ENCODE results near the gene KRT35. TPM values are rescaled to one million over a fixed set of nuclear protein-coding genes. Genes with fewer than 3 reads are reported as not detected.

The KRT35 gene
- polyA plus RNA-seq, 1 experiment, result not detected

DNA sequence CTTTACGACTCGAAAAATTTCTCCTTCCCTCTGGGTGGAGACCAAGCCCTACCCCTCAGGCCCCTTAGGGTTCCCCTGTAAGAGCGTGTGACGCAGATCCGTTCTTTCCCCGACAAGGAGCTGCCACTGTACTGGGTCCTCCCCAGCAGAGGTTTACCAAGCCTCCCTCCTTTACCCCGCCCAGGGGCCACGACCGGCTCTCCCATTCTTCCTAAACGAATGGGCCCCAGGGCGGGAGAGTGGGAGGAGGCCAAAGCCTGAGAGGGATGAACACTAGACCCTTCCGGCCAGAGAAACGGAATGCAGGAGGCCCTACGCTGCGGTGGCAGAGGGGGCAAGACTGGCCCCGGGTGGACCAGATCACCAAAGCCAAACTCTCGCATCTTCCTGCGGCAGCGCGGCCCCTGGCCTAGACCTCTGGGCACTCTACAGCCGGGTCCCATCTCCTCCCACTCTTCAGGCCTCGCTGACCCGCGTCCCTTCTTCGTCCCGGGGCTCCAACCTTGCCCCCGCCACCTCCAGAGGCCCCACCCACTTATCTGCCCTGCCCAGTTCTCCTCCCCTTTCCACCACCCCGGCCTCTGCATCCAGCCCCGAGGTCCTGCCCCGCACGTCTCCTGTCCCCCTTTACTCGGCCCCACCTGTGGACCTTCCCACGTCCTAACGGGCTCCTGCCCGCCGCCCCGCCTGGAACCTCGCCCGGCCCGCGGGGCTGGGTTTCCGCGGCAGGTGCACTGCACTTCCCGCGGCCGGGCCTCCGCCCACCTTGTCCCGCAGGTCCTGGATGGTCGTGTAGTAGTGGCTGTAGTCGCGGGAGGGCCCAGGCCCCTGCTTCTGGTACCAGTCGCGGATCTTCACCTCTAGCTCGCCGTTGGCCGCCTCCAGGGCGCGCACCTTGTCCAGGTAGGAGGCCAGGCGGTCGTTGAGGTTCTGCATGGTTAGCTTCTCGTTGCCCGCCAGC, 46.4 kb upstream of the KRT35 start:
- TF ChIP-seq, protein P1, sequence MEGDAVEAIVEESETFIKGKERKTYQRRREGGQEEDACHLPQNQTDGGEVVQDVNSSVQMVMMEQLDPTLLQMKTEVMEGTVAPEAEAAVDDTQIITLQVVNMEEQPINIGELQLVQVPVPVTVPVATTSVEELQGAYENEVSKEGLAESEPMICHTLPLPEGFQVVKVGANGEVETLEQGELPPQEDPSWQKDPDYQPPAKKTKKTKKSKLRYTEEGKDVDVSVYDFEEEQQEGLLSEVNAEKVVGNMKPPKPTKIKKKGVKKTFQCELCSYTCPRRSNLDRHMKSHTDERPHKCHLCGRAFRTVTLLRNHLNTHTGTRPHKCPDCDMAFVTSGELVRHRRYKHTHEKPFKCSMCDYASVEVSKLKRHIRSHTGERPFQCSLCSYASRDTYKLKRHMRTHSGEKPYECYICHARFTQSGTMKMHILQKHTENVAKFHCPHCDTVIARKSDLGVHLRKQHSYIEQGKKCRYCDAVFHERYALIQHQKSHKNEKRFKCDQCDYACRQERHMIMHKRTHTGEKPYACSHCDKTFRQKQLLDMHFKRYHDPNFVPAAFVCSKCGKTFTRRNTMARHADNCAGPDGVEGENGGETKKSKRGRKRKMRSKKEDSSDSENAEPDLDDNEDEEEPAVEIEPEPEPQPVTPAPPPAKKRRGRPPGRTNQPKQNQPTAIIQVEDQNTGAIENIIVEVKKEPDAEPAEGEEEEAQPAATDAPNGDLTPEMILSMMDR (IDR thresholded peaks at IDR 0.05; ENCODE audit: insufficient read depth, low read depth, low read length), result no peak
- H3K36me3 ChIP-seq (ENCODE audit: control insufficient read depth, insufficient read depth, low read length), result peaks cover 4% of the 10 kb centered on the region
- no peak for DNase-seq (ENCODE audit: low read depth)
- ChIA-PET CTCF (interaction anchor here (1.0 kb wide), 1 partner anchor 22 kb away, joined by 4 read pairs; no protein-coding TSS in a partner anchor), POLR2A (no interaction called here)
- H3K27me3 ChIP-seq (ENCODE audit: control insufficient read depth, insufficient read depth, low read length), result no peaks in the 10 kb centered on the region
- H3K4me3 ChIP-seq (ENCODE audit: low read depth, low read length), result peak overlapping the region; percentile 66

DNA sequence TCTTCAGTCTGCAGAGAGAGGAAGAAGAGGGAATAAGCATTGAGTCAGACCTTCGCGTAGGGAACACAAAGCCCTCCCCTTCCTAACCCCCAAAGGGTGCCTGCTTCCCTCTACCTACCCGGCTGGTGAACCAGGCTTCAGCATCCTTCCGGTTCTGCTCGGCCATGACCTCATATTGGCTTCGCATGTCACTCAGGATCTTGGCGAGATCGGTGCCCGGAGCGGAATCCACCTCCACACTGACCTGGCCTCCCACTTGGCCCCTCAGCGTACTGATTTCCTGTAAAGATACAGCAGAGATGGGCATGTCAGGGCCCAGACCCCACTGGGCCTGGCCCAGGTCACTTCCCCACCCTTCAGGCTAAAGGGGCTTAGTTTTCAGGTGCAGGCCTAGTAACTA, 43.3 kb upstream of the KRT35 start:
- Histone ChIP-seq H3K36me3 (ENCODE audit: control insufficient read depth, insufficient read depth, low read length) (peaks cover 4% of the 10 kb centered on the region), H3K27me3 (ENCODE audit: control insufficient read depth, insufficient read depth, low read length) (no peaks in the 10 kb centered on the region), H3K4me3 (ENCODE audit: low read depth, low read length) (no peak overlapping the region)
- DNase-seq (ENCODE audit: low read depth), result no peak
- ChIA-PET CTCF (no interaction called here), POLR2A (no interaction called here)
- TF ChIP-seq, protein P1 (IDR thresholded peaks at IDR 0.05; ENCODE audit: insufficient read depth, low read depth, low read length), result no peak

DNA sequence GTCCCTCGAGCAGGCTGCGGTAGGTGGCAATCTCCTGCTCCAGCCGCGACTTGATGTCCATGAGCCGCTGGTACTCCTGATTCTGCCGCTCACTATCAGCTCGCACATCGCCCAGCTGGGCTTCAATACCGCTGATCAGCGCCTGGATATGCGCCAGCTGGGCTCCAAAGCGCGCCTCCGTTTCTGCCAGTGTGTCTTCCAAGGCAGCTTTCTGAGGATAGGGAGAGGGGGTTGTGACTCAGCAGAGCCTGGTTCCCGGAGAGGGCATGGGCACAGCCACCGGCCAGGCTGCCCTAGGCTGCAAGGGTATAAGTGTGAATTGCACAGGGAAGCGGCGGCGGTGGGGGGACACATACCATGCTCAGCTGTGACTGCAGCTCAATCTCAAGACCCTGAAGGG, 42.8 kb upstream of the KRT35 start:
- H3K36me3 ChIP-seq (ENCODE audit: control insufficient read depth, insufficient read depth, low read length), result peaks cover 4% of the 10 kb centered on the region
- H3K27me3 ChIP-seq (ENCODE audit: control insufficient read depth, insufficient read depth, low read length), result no peaks in the 10 kb centered on the region
- H3K4me3 ChIP-seq (ENCODE audit: low read depth, low read length), result no peak overlapping the region
- TF ChIP-seq, protein P1 (IDR thresholded peaks at IDR 0.05; ENCODE audit: insufficient read depth, low read depth, low read length), result no peak
- CTCF ChIA-PET, result no interaction called here
- no peak for DNase-seq (ENCODE audit: low read depth)
- POLR2A ChIA-PET, result no interaction called here

DNA sequence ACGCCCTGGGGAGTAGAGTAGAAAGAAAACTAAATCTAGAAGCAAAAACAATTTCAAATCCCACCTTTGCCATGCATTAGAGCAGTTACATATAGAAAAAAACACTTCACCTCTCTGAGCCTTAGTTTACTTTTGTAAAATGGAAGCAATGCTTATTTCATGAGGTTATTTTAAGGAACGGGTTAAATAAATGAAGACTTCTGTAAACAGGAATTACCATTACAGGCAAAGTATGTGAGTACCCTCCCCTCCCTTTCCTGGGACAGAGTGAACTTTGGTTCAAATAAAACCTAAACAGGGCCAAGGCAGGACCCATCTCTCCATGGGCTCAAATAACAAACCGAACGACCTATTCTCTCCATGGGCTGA, 42.3 kb upstream of the KRT35 start:
- no peak for DNase-seq (ENCODE audit: low read depth)
- CTCF ChIA-PET, result no interaction called here
- Histone ChIP-seq H3K4me3 (ENCODE audit: low read depth, low read length) (no peak overlapping the region), H3K36me3 (ENCODE audit: control insufficient read depth, insufficient read depth, low read length) (peaks cover 4% of the 10 kb centered on the region), H3K27me3 (ENCODE audit: control insufficient read depth, insufficient read depth, low read length) (no peaks in the 10 kb centered on the region)
- POLR2A ChIA-PET, result no interaction called here
- TF ChIP-seq, protein P1 (IDR thresholded peaks at IDR 0.05; ENCODE audit: insufficient read depth, low read depth, low read length), result no peak

DNA sequence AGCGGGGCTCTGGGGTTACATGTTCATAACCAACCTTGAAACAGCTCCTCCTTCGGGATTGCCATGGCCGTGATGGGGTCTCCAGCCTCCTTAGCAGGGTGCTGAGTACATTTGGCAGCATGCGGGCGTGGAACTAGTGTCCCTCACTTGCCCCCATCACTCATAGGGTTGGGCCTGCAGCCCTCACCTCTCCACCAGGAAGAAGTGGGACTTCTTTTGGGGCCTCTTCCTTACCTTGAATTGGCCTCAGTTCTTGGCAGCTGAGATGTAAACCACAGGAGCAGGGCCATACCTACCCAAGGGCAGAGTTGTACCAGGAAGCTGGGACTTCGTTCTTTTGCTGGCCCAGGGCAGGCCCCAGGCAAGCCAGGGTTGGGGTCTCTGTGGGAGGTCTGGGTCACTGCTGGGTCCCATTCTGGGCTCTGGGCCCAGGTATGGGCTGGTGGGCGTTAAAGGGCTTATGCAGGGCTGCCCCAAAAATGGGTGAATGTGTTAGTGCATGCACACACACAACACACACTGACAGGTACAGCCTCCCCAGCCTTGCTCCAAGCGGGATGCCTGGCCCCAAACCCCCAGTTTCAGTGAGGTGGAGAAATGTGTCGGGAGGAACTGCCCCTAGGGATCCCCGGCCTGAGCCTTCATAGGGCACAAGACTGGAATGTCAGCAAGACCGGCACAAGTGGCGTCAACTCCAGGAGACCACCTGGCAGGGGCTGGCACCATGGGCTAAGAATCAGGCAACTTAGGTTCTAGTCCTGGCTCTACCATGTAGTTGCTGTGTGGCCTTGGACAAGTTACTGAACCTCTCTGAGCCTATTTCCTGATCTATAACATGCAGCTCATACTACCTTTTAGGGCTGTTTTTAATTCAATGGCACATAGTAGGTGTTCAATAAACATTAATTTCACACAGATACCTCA, 41.6 kb upstream of the KRT35 start:
- no peak for DNase-seq (ENCODE audit: low read depth)
- Histone ChIP-seq H3K4me3 (ENCODE audit: low read depth, low read length) (no peak overlapping the region), H3K36me3 (ENCODE audit: control insufficient read depth, insufficient read depth, low read length) (peaks cover 4% of the 10 kb centered on the region), H3K27me3 (ENCODE audit: control insufficient read depth, insufficient read depth, low read length) (no peaks in the 10 kb centered on the region)
- CTCF ChIA-PET, result interaction anchor here (1.0 to 1.6 kb wide), 4 partner anchors 25 to 141 kb away, joined by 4 to 5 read pairs (median 4); no protein-coding TSS in a partner anchor
- POLR2A ChIA-PET, result no interaction called here
- TF ChIP-seq, protein P1 (IDR thresholded peaks at IDR 0.05; ENCODE audit: insufficient read depth, low read depth, low read length), result no peak

All from BJ (cell line).